Fibroblast of villous mesenchyme (primary cell): Measurements from ENCODE around the gene MSN. TPM values are rescaled to one million over a fixed set of nuclear protein-coding genes. Genes with fewer than 3 reads are reported as not detected.

Source experiments
- DNase-seq: peaks from one replicate; pipeline ENCODE4 v3.0.0-alpha.2; 2010; ENCODE audit warnings: low read depth
- H3K4me3 ChIP-seq: 2 replicates; pipeline ENCODE4 v1.5.1; 2011; ENCODE audit warnings: low read depth, mild to moderate bottlenecking, low read length
- CTCF ChIP-seq: IDR thresholded peaks from 2 replicates; pipeline ENCODE4 v1.5.1; 2012; ENCODE audit warnings: low read depth, mild to moderate bottlenecking, low read length; ENCODE audit not compliant: insufficient read depth
- total RNA-seq: library from RNA; depleted of rRNA; stranded (reverse); fragments of >200 nt; gene quantifications from 2 replicates; pipeline ENCODE4 v1.2.3, GENCODE V29; 2012

Gene MSN
- total RNA-seq, 1 donor = 305 TPM

GRCh38 chrX:65718538-65718937 lies 51.1 kb downstream of the MSN start:
- no peak overlapping the region for H3K4me3 ChIP-seq
- no peak for TF ChIP-seq CTCF
- no peak for DNase-seq

- no peak for DNase-seq
- no peak for TF ChIP-seq CTCF
- no peak overlapping the region for H3K4me3 ChIP-seq
Observed at GRCh38 chrX:65720381-65720964, 53.0 kb downstream of the MSN start.

- no peak for TF ChIP-seq CTCF
- H3K4me3 ChIP-seq = no peak overlapping the region
- peak; percentile 63 for DNase-seq
Observed at GRCh38 chrX:65723706-65724105, 56.3 kb downstream of the MSN start.

- TF ChIP-seq CTCF = no peak
- H3K4me3 ChIP-seq = no peak overlapping the region
- no peak for DNase-seq
Observed at GRCh38 chrX:65726715-65727114, 59.3 kb downstream of the MSN start.

GRCh38 chrX:65731684-65732289 lies 64.3 kb downstream of the MSN start:
- H3K4me3 ChIP-seq = no peak overlapping the region
- DNase-seq = no peak
- no peak for TF ChIP-seq CTCF

GRCh38 chrX:65740909-65741308 lies 73.5 kb downstream of the MSN start:
- DNase-seq = no peak
- no peak for TF ChIP-seq CTCF
- no peak overlapping the region for H3K4me3 ChIP-seq

- no peak overlapping the region for H3K4me3 ChIP-seq
- DNase-seq = no peak
- TF ChIP-seq CTCF = no peak
Observed at GRCh38 chrX:65741823-65742222, 74.4 kb downstream of the MSN start.
